SJCRH30 (cell line): ENCODE data around the gene VWCE. TPM values are rescaled to one million over a fixed set of nuclear protein-coding genes. Genes with fewer than 3 reads are reported as not detected.
A peak's percentile ranks its signal among the peaks of the same experiment; 100 is the strongest.

Experiments
- DNase-seq, 2 experiments: peaks; one replicate each; pipeline ENCODE4 v3.0.0-alpha.2; 2015 to 2020
- H3K27ac ChIP-seq: fragments of 250-450 bp; sonication (Bioruptor Pico); 2 replicates; pipeline ENCODE4 v1.5.1; 2020; ENCODE audit warnings: mild to moderate bottlenecking, moderate library complexity
- H3K27me3 ChIP-seq: fragments of 250-450 bp; sonication (Bioruptor Pico); 2 replicates; pipeline ENCODE4 v1.5.1; 2020; ENCODE audit warnings: mild to moderate bottlenecking, moderate library complexity
- H3K36me3 ChIP-seq: fragments of 250-450 bp; sonication (Bioruptor Pico); 2 replicates; pipeline ENCODE4 v1.5.1; 2020; ENCODE audit warnings: mild to moderate bottlenecking, moderate library complexity
- H3K4me1 ChIP-seq: fragments of 250-450 bp; sonication (Bioruptor Pico); 2 replicates; pipeline ENCODE4 v1.5.1; 2020; ENCODE audit warnings: mild to moderate bottlenecking, moderate library complexity
- H3K4me3 ChIP-seq: fragments of 250-450 bp; sonication (Bioruptor Pico); 2 replicates; pipeline ENCODE4 v1.5.1; 2020; ENCODE audit warnings: mild to moderate bottlenecking, moderate library complexity
- H3K9me3 ChIP-seq: fragments of 250-450 bp; sonication (Bioruptor Pico); replicated peaks from 2 replicates; pipeline ENCODE4 v1.5.1; 2020; ENCODE audit warnings: mild to moderate bottlenecking, moderate library complexity
- total RNA-seq: library from RNA; depleted of rRNA; stranded (reverse); fragments of >200 nt; shearing (Covaris generic); gene quantifications from 2 replicates; pipeline ENCODE4 v1.2.3, GENCODE V29; 2014

Gene VWCE
- total RNA-seq, 1 experiment from 2014 or later: 0.06 TPM

DNA sequence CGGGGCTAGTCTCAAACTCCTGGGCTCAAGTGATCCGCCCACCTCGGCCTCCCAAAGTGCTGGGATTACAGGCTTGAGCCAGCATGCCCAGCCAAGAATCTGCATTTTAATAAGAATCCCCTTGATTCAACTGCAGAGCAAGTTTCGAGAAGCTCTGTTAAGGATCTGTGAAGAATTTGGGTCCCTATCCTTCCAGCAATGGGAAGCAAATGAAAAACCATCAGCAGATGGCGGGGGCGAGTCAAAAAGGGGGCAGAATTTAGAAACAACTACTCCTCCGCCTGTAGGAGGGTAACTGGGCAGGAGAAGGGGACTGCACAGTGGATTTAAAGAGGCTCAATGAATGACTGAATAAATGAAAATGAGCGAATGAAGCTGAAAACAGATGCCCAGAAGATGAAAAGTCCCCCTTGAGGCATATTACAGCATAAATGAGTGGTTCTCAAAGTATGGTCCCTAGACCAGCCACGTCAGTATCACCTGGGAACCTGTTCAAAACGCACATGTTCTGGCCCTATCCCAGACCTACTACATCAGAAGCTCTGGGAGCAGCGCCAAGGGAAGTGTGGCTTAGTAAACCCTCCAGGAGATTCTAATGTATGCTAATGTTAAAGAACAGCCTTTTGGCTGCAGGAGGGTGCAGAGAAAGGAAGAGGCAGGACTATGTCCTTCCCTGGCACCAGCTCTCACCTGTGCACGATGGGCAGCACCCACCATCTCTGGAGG is 15.0 kb downstream of the VWCE start:
- no peak for DNase-seq
- no peaks in the 10 kb centered on the region for H3K27me3 ChIP-seq
- no peaks in the 10 kb centered on the region for H3K9me3 ChIP-seq
- no peaks in the 10 kb centered on the region for H3K4me1 ChIP-seq
- no peak overlapping the region for H3K27ac ChIP-seq
- H3K4me3 ChIP-seq: no peak overlapping the region
- H3K36me3 ChIP-seq: no peaks in the 10 kb centered on the region

DNA sequence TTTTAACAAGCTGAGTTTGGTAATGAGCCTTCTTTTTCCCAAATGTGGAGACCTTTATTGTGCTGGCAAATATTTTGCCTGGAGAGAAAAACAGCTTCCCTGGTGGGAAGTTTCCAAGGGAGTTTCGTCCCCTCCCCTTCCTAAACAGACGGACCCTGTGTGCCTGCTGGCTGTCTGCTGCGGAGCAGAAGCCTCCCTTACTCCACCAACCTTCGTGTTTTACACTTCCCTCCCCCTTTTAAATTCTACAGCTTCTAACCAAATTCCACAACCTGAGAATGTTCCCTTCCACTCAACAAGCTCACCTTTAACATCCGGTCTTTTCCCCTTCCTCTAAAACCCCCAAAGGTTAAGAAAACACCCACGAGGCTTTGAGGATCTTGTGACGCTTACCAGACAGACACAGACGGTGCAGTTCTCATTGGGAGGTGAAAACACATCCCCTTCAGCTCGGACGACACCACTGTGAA is 17.1 kb downstream of the VWCE start:
- no peak for DNase-seq
- Histone ChIP-seq H3K9me3 (no peaks in the 10 kb centered on the region), H3K4me1 (no peaks in the 10 kb centered on the region), H3K36me3 (no peaks in the 10 kb centered on the region), H3K27ac (no peak overlapping the region), H3K27me3 (no peaks in the 10 kb centered on the region), H3K4me3 (no peak overlapping the region)

DNA sequence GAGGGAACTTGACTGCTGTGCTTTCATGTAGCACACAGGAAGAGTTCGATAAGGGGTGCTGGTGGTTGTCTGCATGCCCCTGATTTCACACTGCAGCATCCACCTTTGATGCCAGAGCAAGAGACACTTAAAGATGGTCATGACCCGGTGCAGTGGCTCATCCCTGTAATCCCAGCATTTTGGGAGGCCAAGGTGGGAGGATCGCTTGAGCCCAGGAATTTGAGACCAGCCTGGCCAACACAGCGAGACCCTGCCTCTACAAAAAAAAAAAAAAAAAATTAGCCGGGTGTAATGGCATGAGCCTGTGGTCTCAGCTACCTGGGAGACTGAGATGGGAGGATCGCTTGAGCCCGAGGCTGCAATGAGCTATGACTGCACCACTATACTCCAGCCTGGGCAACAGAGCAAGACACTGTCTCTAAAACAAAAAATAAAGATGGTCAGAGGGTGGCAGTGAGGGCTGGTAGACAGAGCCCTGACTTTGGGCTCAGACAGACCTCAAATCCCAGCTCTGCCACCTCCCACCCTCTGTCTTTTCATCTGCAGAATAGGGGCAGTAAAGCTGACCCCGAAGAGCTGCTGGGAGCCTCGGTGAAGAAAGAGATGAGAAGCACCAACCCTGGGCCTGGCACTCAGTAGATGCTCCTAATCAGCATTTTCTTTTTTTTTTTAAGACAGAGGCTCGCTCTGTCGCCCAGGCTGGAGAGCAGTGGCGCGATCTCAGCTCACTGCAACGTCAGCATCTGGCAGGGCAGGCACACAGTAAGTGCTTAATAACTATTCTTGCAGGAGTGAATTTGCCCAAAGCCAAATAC is 17.7 kb downstream of the VWCE start:
- Histone ChIP-seq H3K36me3 (no peaks in the 10 kb centered on the region), H3K4me3 (no peak overlapping the region), H3K27ac (no peak overlapping the region), H3K27me3 (no peaks in the 10 kb centered on the region), H3K9me3 (no peaks in the 10 kb centered on the region), H3K4me1 (no peaks in the 10 kb centered on the region)
- no peak for DNase-seq

GRCh38 chr11:61275191-61275590 is 19.9 kb downstream of the VWCE start:
- Histone ChIP-seq H3K36me3 (no peaks in the 10 kb centered on the region), H3K27ac (no peak overlapping the region), H3K27me3 (no peaks in the 10 kb centered on the region), H3K4me3 (no peak overlapping the region), H3K9me3 (no peaks in the 10 kb centered on the region), H3K4me1 (no peaks in the 10 kb centered on the region)
- DNase-seq: no peak

DNA sequence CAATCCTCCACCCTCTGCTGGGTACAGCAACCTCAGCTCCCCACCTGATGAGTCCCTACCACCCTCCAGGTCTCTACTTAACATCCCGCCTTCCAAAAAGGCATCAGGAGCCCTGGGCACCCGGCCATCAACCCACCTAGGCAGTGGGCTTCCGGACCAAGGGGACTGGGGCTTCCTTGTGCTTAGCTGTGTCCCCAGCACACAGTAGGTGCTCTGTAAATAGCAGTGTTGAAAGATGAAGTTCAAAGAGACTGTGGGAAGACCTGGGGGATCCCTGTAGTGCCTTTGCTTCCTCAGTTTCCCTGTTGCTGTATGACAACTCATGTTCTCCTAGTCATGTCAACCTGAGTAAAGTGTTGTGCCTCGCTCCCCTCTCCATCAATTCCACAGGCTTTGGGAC is 21.0 kb downstream of the VWCE start:
- Histone ChIP-seq H3K4me3 (no peak overlapping the region), H3K36me3 (no peaks in the 10 kb centered on the region), H3K27ac (no peak overlapping the region), H3K9me3 (no peaks in the 10 kb centered on the region), H3K4me1 (no peaks in the 10 kb centered on the region), H3K27me3 (no peaks in the 10 kb centered on the region)
- DNase-seq: no peak

DNA sequence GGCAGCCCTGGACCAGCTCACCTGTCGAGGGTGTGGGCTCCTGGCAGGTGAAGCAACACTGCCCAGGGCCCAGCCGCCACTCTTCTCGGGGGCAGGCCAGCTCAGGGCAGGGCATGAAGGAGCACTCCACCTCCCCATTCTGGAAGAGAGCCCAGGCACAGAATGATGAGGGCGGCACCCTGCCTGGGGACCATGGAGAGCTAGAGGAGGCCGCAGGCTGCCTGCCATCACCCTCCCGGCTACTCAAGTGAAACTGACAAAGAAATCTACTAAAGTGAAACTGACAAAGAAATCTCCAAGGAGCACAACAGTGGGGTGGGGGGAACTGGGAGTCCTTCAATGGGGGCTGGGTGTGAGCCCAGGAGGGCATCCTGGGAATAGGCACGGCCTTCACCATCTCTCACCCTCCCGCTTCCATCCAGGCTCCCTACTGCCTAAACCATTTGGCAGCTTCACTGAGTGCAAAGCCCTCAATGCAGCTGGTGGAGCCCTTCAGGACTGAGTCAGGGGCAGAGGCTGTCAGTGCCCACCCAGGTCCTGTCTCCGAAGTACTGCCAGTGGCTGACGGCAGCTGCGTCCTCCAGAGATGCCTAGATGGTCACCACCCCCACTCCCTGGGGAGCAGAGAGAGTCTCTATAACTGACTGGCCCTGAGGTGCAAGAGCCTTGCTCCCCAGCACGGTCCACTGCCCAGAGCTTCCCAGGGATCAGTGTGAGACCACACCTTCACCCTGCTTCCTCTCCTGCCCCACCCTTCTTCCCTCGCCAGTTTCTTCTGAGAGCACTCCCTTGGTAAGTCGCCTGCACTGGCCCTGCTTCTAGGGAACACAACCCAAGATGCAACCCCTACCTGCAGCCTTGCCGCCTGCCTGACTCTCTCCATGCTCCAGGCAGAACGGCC is 21.7 kb downstream of the VWCE start:
- Histone ChIP-seq H3K27ac (no peak overlapping the region), H3K27me3 (no peaks in the 10 kb centered on the region), H3K4me3 (no peak overlapping the region), H3K4me1 (no peaks in the 10 kb centered on the region), H3K9me3 (no peaks in the 10 kb centered on the region), H3K36me3 (no peaks in the 10 kb centered on the region)
- peak; percentile 18 to 22 for DNase-seq

DNA sequence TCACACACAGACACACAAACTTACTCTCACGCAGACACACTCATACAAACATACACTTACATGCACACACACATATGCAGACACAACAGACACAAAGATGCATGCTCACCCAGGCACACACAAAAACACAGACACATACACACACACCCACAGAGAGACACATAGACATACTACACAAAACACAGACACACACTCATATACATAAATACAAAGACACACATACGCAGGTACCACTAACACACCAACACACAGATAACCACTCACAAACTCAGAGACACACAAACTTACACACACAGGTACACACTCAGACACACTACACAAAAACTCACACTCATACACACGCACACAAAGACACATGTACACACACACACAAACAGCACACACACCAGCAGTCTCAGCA is 22.4 kb downstream of the VWCE start:
- Histone ChIP-seq H3K4me3 (no peak overlapping the region), H3K27me3 (no peaks in the 10 kb centered on the region), H3K36me3 (no peaks in the 10 kb centered on the region), H3K4me1 (no peaks in the 10 kb centered on the region), H3K9me3 (no peaks in the 10 kb centered on the region), H3K27ac (no peak overlapping the region)
- no peak for DNase-seq

DNA sequence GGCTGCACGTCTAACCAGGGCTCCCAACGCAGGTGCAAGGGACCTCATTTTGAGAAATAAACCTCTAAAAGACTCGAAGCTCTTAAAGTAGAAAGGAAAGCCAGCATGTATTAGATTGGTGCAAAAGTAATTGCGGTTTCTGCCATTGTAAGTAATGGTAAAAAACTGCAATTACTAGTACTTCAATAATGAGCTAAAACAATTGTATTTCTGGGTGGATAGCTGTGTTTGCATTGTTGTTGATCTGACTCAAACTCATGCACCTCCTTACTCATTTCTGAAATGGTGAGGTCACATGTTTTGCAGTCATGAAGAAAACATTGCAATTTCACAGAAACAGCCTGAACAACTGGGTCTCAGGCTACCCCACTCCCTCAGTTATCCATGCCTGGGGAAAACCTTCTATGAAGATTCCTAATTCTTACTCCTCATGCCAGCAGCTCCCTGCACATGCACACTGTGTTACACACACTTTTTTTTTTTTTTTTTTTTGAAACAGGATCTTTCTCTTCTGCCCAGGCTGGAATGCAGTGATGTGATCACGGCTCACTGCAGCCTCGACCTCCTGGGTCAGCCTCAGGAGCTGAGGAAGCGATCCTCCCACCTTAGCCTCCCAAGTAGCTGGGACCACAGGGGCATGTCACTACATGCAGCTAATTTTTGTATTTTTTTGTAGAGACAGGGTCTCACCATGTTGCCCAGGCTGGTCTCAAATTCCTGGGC is 24.6 kb downstream of the VWCE start:
- H3K9me3 ChIP-seq: no peaks in the 10 kb centered on the region
- H3K27me3 ChIP-seq: no peaks in the 10 kb centered on the region
- no peak for DNase-seq
- no peak overlapping the region for H3K27ac ChIP-seq
- no peaks in the 10 kb centered on the region; the same call in 1 of the 2 replicates for H3K4me1 ChIP-seq
- H3K4me3 ChIP-seq: no peak overlapping the region
- no peaks in the 10 kb centered on the region for H3K36me3 ChIP-seq

- H3K4me3 ChIP-seq: no peak overlapping the region
- H3K27ac ChIP-seq: no peak overlapping the region
- no peaks in the 10 kb centered on the region; the same call in 1 of the 2 replicates for H3K4me1 ChIP-seq
- H3K27me3 ChIP-seq: no peaks in the 10 kb centered on the region
- no peaks in the 10 kb centered on the region for H3K36me3 ChIP-seq
- no peak for DNase-seq
- no peaks in the 10 kb centered on the region for H3K9me3 ChIP-seq
These were observed 26.4 kb downstream of the VWCE start for GRCh38 chr11:61268588-61269250.

DNA sequence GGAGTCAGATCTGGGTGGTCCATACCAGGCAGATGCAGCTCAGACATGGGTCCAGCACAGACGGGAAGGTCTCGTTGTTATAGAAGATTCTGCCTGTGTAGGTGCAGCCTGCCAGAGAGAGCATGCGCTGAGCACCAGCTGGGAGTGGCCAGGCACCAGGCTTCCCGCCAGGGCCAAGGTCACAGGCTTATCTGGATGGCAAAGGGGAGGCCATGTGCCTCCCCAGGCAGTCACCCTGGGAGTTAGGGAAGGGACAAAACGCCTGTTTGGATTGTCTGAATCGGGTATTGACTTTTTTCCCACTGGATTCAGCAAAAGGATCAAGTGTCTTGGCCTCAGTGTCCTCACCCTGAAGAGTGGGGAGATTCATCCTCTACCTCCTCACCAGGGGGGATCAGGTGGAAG is 27.7 kb downstream of the VWCE start:
- Histone ChIP-seq H3K27me3 (no peaks in the 10 kb centered on the region), H3K4me3 (no peak overlapping the region), H3K27ac (no peak overlapping the region), H3K4me1 (no peaks in the 10 kb centered on the region; the same call in 1 of the 2 replicates), H3K36me3 (no peaks in the 10 kb centered on the region), H3K9me3 (no peaks in the 10 kb centered on the region)
- no peak for DNase-seq

DNA sequence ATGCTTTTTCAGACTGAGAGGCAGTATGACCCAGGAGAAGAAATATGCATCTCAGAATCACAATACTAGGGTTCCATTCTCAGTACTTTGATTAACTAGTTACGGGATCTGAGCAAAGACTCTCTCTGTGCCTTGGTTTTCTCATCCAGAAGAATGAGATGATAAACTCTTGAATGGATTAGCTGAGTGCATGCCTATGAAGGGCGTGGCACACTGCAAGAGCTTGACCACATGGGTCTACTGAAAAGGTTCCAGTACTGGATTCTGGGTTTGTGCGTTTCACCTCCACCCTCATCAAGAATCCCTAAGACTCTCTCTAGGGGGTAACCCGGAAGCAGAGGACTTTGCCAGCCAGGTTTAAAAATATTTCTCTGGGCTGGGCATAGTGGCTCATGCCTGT is 28.5 kb downstream of the VWCE start:
- no peak overlapping the region for H3K4me3 ChIP-seq
- no peaks in the 10 kb centered on the region for H3K36me3 ChIP-seq
- no peaks in the 10 kb centered on the region for H3K27me3 ChIP-seq
- DNase-seq: no peak
- no peaks in the 10 kb centered on the region; the same call in 1 of the 2 replicates for H3K4me1 ChIP-seq
- H3K9me3 ChIP-seq: no peaks in the 10 kb centered on the region
- no peak overlapping the region for H3K27ac ChIP-seq

GRCh38 chr11:61265357-61265756 is 29.8 kb downstream of the VWCE start:
- no peaks in the 10 kb centered on the region for H3K36me3 ChIP-seq
- H3K27ac ChIP-seq: no peak overlapping the region
- no peak for DNase-seq
- no peaks in the 10 kb centered on the region for H3K9me3 ChIP-seq
- no peak overlapping the region for H3K4me3 ChIP-seq
- no peaks in the 10 kb centered on the region; the same call in 1 of the 2 replicates for H3K4me1 ChIP-seq
- no peaks in the 10 kb centered on the region for H3K27me3 ChIP-seq

GRCh38 chr11:61264795-61265194 is 30.3 kb downstream of the VWCE start:
- no peak overlapping the region for H3K27ac ChIP-seq
- H3K9me3 ChIP-seq: no peaks in the 10 kb centered on the region
- H3K4me3 ChIP-seq: no peak overlapping the region
- no peaks in the 10 kb centered on the region; the same call in 1 of the 2 replicates for H3K4me1 ChIP-seq
- no peak for DNase-seq
- no peaks in the 10 kb centered on the region for H3K27me3 ChIP-seq
- no peaks in the 10 kb centered on the region for H3K36me3 ChIP-seq

DNA sequence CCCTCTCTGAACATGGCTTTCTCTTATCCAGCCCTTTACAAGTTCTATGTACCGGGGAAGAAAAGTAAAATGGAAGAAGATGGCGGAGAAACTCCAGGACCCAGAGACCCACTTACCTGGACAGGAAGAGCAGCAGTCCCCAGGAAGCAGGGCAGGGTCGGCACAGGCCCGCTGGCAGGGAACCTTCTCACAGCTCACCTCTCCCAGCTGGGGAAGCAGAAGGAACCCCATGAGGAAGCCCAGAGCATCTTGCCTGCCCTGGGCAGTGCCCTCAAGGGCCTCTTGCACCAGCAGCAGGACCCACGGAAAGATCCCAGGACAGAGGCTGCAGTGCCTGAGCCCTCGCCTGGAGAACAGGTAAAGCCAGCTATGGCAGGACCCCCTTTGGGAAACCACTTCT is 30.7 kb downstream of the VWCE start:
- H3K27ac ChIP-seq: no peak overlapping the region
- no peaks in the 10 kb centered on the region; the same call in 1 of the 2 replicates for H3K4me1 ChIP-seq
- H3K36me3 ChIP-seq: no peaks in the 10 kb centered on the region
- H3K27me3 ChIP-seq: no peaks in the 10 kb centered on the region
- DNase-seq: no peak
- H3K4me3 ChIP-seq: no peak overlapping the region
- no peaks in the 10 kb centered on the region for H3K9me3 ChIP-seq
